ENCODE results near the gene DYNLRB1.

DYNLRB1 gene

DNA sequence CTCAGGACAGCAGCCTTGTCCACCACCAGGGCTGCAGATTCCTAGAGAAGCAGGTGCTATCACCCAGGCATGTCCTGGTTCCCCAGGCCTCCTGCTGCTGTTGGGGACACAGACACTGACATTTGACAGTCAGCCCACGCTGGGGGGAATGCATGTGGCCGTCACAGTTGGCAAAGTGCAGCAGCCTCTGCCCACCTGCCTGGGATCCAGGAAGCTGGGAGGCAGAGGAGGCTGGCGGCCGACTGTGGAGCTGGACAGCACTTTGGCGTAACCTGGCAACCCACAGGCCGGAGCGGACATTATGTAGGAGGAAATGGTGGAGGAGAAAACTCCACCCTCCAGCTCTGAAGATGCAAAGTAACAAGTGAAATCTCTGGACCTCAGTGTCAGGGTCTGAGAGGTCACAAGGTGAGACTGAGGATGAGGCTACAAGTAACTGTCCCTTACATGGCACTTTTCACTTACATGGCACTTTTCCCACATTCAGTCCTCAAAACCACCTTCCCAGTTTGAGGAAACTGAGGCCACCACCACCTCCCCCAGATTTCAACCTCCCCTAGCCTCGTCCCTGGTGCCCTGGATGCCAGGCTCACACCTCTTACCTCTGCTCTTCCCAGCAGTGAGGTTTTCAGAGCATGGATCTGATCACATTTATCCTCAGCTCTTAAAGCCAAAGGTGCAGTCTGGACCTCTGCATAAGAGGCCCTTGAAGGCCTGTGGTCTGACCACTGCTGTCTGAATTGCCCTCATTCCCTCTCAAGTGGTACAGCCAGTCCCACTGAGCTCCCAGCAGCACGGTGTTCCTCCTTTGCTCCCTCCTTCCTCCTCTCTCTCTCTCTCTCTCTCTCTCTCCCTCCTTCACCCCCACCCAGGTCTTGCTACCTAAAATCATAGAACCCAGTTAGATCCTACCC is 51.0 kb downstream of the DYNLRB1 start:
- Histone ChIP-seq H3K36me3 (ENCODE audit: insufficient read depth, low read length) (no peaks in the 10 kb centered on the region), H3K4me1 (ENCODE audit: insufficient read depth, low read length) (peaks cover 7% of the 10 kb centered on the region; the same call in 1 of the 2 replicates), H3K9ac (ENCODE audit: low read depth, low read length) (no peak overlapping the region), H3K9me3 (ENCODE audit: control insufficient read depth, insufficient read depth, low read length) (no peaks in the 10 kb centered on the region)

- no peaks in the 10 kb centered on the region for H3K36me3 ChIP-seq (ENCODE audit: insufficient read depth, low read length)
- H3K4me1 ChIP-seq (ENCODE audit: insufficient read depth, low read length): peaks cover 7% of the 10 kb centered on the region; the same call in 1 of the 2 replicates
- no peak overlapping the region for H3K9ac ChIP-seq (ENCODE audit: low read depth, low read length)
- H3K9me3 ChIP-seq (ENCODE audit: control insufficient read depth, insufficient read depth, low read length): no peaks in the 10 kb centered on the region
Measured at GRCh38 chr20:34567892-34568865, 52.0 kb downstream of the DYNLRB1 start.

DNA sequence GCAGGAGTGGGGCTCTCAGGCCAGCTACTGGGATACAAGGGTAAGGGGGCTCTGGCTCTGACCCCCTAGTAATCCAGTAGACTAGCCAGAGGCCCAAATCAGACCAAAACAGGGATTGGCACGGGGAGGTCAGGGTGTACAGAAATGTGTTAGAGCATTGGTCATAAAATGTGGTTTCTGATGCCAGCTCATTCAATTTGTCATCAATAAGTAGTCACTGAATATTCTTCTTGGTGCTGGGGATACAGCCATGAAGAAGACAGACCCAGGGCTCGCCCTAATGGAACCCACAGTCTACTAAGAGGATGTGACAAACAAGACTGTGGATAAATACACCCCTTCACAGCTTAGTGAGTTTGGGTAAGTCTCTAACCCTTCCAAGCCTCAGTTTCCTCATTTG is 53.4 kb downstream of the DYNLRB1 start:
- Histone ChIP-seq H3K9me3 (ENCODE audit: control insufficient read depth, insufficient read depth, low read length) (no peaks in the 10 kb centered on the region), H3K9ac (ENCODE audit: low read depth, low read length) (no peak overlapping the region), H3K4me1 (ENCODE audit: insufficient read depth, low read length) (peaks cover 7% of the 10 kb centered on the region; the same call in 1 of the 2 replicates), H3K36me3 (ENCODE audit: insufficient read depth, low read length) (no peaks in the 10 kb centered on the region)

GRCh38 chr20:34570859-34571306 is 54.7 kb downstream of the DYNLRB1 start:
- no peak overlapping the region for H3K9ac ChIP-seq (ENCODE audit: low read depth, low read length)
- H3K36me3 ChIP-seq (ENCODE audit: insufficient read depth, low read length): no peaks in the 10 kb centered on the region
- H3K4me1 ChIP-seq (ENCODE audit: insufficient read depth, low read length): peaks cover 7% of the 10 kb centered on the region; the same call in 1 of the 2 replicates
- no peaks in the 10 kb centered on the region for H3K9me3 ChIP-seq (ENCODE audit: control insufficient read depth, insufficient read depth, low read length)

DNA sequence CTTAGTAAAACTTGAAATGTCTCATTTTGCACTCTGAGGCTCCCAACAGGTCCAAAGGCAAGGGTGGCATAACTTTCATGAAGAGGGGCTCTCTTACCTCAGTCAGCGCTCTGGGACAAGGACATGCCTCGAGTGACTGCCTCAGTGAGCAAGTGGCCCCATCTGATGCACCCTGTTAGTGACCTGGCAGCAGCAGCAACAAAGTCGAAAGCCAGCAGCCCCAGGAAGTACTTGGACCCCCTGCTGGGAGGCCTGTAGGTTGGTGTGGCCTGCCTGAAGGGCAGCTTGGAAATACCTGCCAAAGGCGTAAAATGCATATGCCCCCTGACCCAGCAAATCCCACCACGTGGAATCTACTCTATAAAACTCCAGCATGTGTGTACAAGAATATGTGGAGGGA is 55.5 kb downstream of the DYNLRB1 start:
- Histone ChIP-seq H3K36me3 (ENCODE audit: insufficient read depth, low read length) (no peaks in the 10 kb centered on the region), H3K4me1 (ENCODE audit: insufficient read depth, low read length) (peaks cover 7% of the 10 kb centered on the region; the same call in 1 of the 2 replicates), H3K9ac (ENCODE audit: low read depth, low read length) (no peak overlapping the region), H3K9me3 (ENCODE audit: control insufficient read depth, insufficient read depth, low read length) (no peaks in the 10 kb centered on the region)

DNA sequence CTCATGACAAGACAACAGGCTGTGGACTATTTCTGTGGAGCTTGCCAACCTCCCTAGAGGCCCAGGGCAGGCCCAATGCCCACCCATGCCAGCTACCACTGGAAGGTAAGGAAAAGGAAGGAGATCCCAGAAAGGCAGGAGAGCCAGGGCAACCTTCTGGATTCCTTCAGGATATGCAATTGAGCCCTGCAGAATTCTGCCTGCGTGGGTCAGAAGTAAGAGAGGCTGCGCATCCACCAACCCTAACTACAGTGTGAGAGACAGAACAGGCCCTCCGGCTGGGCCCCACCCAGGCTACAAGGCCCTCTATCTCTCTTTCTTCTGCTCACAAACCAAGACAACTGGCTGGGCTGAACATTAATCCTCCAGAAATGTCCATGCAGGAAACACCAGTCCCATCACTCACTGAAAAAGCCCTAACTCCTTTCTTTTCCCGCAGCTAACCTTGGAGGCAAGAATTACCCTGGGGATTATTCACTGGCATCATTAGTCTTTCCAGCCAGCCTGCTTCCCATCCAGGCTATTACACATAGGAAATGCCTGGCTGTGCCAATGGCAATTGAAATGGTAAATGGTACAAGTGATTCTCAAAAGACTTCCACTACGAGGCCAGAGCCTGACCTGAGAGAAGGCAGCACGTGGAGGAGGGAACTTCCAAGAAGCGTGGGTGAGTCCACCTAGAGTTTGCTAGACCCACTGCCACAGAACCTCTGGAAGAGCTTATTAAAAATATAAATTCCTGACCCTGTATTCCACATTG is 57.5 kb downstream of the DYNLRB1 start:
- no peak overlapping the region for H3K9ac ChIP-seq (ENCODE audit: low read depth, low read length)
- peaks cover 7% of the 10 kb centered on the region; the same call in 1 of the 2 replicates for H3K4me1 ChIP-seq (ENCODE audit: insufficient read depth, low read length)
- no peaks in the 10 kb centered on the region for H3K36me3 ChIP-seq (ENCODE audit: insufficient read depth, low read length)
- no peaks in the 10 kb centered on the region for H3K9me3 ChIP-seq (ENCODE audit: control insufficient read depth, insufficient read depth, low read length)

DNA sequence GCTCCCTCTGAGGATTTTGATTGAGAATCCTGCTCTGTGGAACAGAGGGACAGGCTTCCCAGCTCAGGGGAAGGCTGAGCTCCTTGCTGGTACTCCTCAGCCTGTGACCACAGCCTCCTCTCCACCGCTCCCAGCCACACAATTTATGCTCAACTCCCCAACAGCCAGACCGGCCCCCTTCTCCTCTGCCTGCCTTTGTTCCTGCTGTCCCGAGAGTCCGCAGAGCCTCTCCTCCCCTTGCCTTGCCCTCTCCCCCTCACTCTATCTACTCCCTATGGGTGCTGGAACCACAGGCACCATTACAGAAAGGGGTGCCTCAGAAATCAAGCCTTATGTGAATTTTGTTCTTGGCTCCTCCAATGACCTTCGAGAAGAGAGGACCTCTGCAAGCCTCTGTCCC is 58.2 kb downstream of the DYNLRB1 start:
- Histone ChIP-seq H3K4me1 (ENCODE audit: insufficient read depth, low read length) (peaks cover 7% of the 10 kb centered on the region; the same call in 1 of the 2 replicates), H3K36me3 (ENCODE audit: insufficient read depth, low read length) (no peaks in the 10 kb centered on the region), H3K9ac (ENCODE audit: low read depth, low read length) (no peak overlapping the region), H3K9me3 (ENCODE audit: control insufficient read depth, insufficient read depth, low read length) (no peaks in the 10 kb centered on the region)

- H3K9me3 ChIP-seq (ENCODE audit: control insufficient read depth, insufficient read depth, low read length): no peaks in the 10 kb centered on the region
- H3K9ac ChIP-seq (ENCODE audit: low read depth, low read length): no peak overlapping the region
- peaks cover 7% of the 10 kb centered on the region; the same call in 1 of the 2 replicates for H3K4me1 ChIP-seq (ENCODE audit: insufficient read depth, low read length)
- no peaks in the 10 kb centered on the region for H3K36me3 ChIP-seq (ENCODE audit: insufficient read depth, low read length)
Measured at GRCh38 chr20:34574861-34575260, 58.6 kb downstream of the DYNLRB1 start.

GRCh38 chr20:34575271-34575670 is 59.0 kb downstream of the DYNLRB1 start:
- no peak overlapping the region for H3K9ac ChIP-seq (ENCODE audit: low read depth, low read length)
- H3K9me3 ChIP-seq (ENCODE audit: control insufficient read depth, insufficient read depth, low read length): no peaks in the 10 kb centered on the region
- H3K36me3 ChIP-seq (ENCODE audit: insufficient read depth, low read length): no peaks in the 10 kb centered on the region
- H3K4me1 ChIP-seq (ENCODE audit: insufficient read depth, low read length): peaks cover 7% of the 10 kb centered on the region; the same call in 1 of the 2 replicates

GRCh38 chr20:34575756-34576155 is 59.5 kb downstream of the DYNLRB1 start:
- Histone ChIP-seq H3K36me3 (ENCODE audit: insufficient read depth, low read length) (no peaks in the 10 kb centered on the region; the same call in 1 of the 2 replicates), H3K9ac (ENCODE audit: low read depth, low read length) (no peak overlapping the region), H3K9me3 (ENCODE audit: control insufficient read depth, insufficient read depth, low read length) (no peaks in the 10 kb centered on the region), H3K4me1 (ENCODE audit: insufficient read depth, low read length) (peaks cover 7% of the 10 kb centered on the region; the same call in 1 of the 2 replicates)

DNA sequence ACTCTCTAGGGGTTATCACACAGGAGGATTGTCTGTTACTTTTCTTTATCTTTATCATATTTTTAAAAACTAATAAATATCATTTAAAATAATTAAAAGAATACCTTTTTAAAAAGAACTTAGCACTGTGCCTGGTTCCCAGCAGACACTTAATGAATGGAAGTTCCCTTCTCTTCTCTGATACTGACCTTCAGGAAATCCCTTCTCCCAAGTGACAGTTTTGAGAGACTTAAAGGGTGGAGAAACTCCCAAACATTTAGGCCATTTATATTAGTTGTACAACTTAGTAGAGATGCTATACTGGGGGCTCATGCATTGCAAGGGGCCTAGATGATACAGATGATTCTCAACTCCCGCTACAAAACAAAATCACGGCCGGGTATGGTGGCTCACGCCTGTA is 60.8 kb downstream of the DYNLRB1 start:
- Histone ChIP-seq H3K4me1 (ENCODE audit: insufficient read depth, low read length) (no peaks in the 10 kb centered on the region; the same call in 1 of the 2 replicates), H3K9ac (ENCODE audit: low read depth, low read length) (no peak overlapping the region), H3K9me3 (ENCODE audit: control insufficient read depth, insufficient read depth, low read length) (no peaks in the 10 kb centered on the region), H3K36me3 (ENCODE audit: insufficient read depth, low read length) (no peaks in the 10 kb centered on the region; the same call in 1 of the 2 replicates)

GRCh38 chr20:34578025-34578424 is 61.8 kb downstream of the DYNLRB1 start:
- Histone ChIP-seq H3K9ac (ENCODE audit: low read depth, low read length) (no peak overlapping the region), H3K36me3 (ENCODE audit: insufficient read depth, low read length) (no peaks in the 10 kb centered on the region; the same call in 1 of the 2 replicates), H3K9me3 (ENCODE audit: control insufficient read depth, insufficient read depth, low read length) (no peaks in the 10 kb centered on the region), H3K4me1 (ENCODE audit: insufficient read depth, low read length) (no peaks in the 10 kb centered on the region; the same call in 1 of the 2 replicates)

DNA sequence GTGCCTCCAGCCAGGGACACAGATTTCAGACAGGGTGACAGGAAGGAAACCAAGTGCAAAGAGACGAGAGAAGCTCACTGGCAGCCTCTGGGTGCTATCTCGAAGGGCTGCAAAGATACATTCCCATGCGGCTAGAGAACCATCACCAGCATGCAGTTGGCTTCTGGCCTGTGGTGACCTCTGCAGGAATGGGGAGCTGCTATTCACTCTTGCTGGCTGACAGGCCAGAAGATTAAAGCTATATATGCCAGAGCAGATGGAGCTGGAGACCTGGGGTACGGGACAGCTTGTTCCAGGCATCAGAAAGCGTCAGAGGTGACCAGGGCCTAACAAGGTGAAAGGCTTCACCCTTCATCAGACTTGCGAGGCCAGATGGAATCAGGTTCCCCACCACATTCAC is 62.3 kb downstream of the DYNLRB1 start:
- Histone ChIP-seq H3K9ac (ENCODE audit: low read depth, low read length) (no peak overlapping the region), H3K36me3 (ENCODE audit: insufficient read depth, low read length) (no peaks in the 10 kb centered on the region; the same call in 1 of the 2 replicates), H3K4me1 (ENCODE audit: insufficient read depth, low read length) (no peaks in the 10 kb centered on the region; the same call in 1 of the 2 replicates), H3K9me3 (ENCODE audit: control insufficient read depth, insufficient read depth, low read length) (no peaks in the 10 kb centered on the region)

Measured in ES-I3 (cell line).